WTC11 (cell line): ENCODE measurements around the gene FCER1A. TPM values are rescaled to one million over a fixed set of nuclear protein-coding genes. Genes with fewer than 3 reads are reported as not detected.

Experiments
- ATAC-seq: fragments of 200-7000 bp; cut with Tn5 transposase; 2 replicates; pipeline ENCODE4 v1.10.0; 2021; ENCODE audit warnings: mild to moderate bottlenecking, moderate library complexity
- CTCF ChIA-PET: fragments of 300-600 bp; sonication (Branson Sonifier 250); formaldehyde crosslinking; loops from one replicate; lab custom pipeline; 2021; ENCODE audit warnings: antibody characterized with exemption; lab: Charles Lee
- POLR2A ChIA-PET: fragments of 350-600 bp; sonication (Branson Sonifier 250); formaldehyde crosslinking; loops from one replicate; lab custom pipeline; 2021; ENCODE audit warnings: antibody characterized with exemption; lab: Charles Lee
- DNase-seq: peaks from one replicate; pipeline ENCODE4 v3.0.0; 2021; ENCODE audit warnings: low spot score
- H3K27ac Mint-ChIP-seq: 2 replicates; pipeline ENCODE4 v1.8.0; 2021; ENCODE audit warnings: mixed read lengths
- H3K27me3 Mint-ChIP-seq: 2 replicates; pipeline ENCODE4 v1.8.0; 2021; ENCODE audit warnings: low read depth, mild to moderate bottlenecking, moderate library complexity, mixed read lengths
- H3K36me3 Mint-ChIP-seq: 2 replicates; pipeline ENCODE4 v1.8.0; 2021; ENCODE audit warnings: mixed read lengths
- H3K4me1 Mint-ChIP-seq: 2 replicates; pipeline ENCODE4 v1.8.0; 2022; ENCODE audit warnings: mixed read lengths
- H3K4me3 Mint-ChIP-seq: 2 replicates; pipeline ENCODE4 v1.8.0; 2021; ENCODE audit warnings: mild to moderate bottlenecking, moderate library complexity, mixed read lengths
- H3K9me3 Mint-ChIP-seq: 2 replicates; pipeline ENCODE4 v1.8.0; 2021; ENCODE audit warnings: mixed read lengths
- CREB1 ChIP-seq: sonication (generic); formaldehyde crosslinking; IDR thresholded peaks from 2 replicates; pipeline ENCODE4 v1.8.0; 2023; ENCODE audit warnings: mild to moderate bottlenecking, missing genetic modification reagents
- ESRRA ChIP-seq: sonication (generic); formaldehyde crosslinking; IDR thresholded peaks from 2 replicates; pipeline ENCODE4 v1.8.1; 2022; ENCODE audit warnings: mild to moderate bottlenecking, missing genetic modification reagents, borderline replicate concordance
- FOXJ3 ChIP-seq: sonication (generic); formaldehyde crosslinking; IDR thresholded peaks from 2 replicates; pipeline ENCODE4 v1.9.0; 2021; ENCODE audit warnings: missing genetic modification reagents, mild to moderate bottlenecking, borderline replicate concordance
- FOXP1 ChIP-seq: sonication (generic); formaldehyde crosslinking; IDR thresholded peaks from 2 replicates; pipeline ENCODE4 v1.8.0; 2022; ENCODE audit warnings: missing genetic modification reagents, mild to moderate bottlenecking, moderate library complexity, borderline replicate concordance
- HMGA2 ChIP-seq: fragments of 250-450 bp; sonication (Bioruptor Pico); IDR thresholded peaks from 2 replicates; pipeline ENCODE4 v1.4.0; 2021; ENCODE audit warnings: mild to moderate bottlenecking, moderate library complexity
- IRF2 ChIP-seq: sonication (generic); formaldehyde crosslinking; IDR thresholded peaks from 2 replicates; pipeline ENCODE4 v1.8.0; 2022; ENCODE audit warnings: low read depth, missing genetic modification reagents, borderline replicate concordance
- NFYB ChIP-seq: sonication (generic); formaldehyde crosslinking; conservative IDR thresholded peaks from 2 replicates; pipeline ENCODE4 v1.8.0; 2022; ENCODE audit warnings: low read depth, missing genetic modification reagents
- ZNF263 ChIP-seq: sonication (generic); formaldehyde crosslinking; IDR thresholded peaks from 2 replicates; pipeline ENCODE4 v1.8.1; 2022; ENCODE audit warnings: low read depth, mild to moderate bottlenecking, moderate library complexity, missing genetic modification reagents
- ZNF423 ChIP-seq: fragments of 250-450 bp; sonication (Bioruptor Pico); IDR thresholded peaks from 2 replicates; pipeline ENCODE4 v2.1.2; 2022; ENCODE audit warnings: mild to moderate bottlenecking, moderate library complexity
- total RNA-seq: library from RNA; stranded (reverse); gene quantifications from 3 replicates; pipeline ENCODE4 v1.2.3, GENCODE V29; 2021
- TF ChIP-seq, protein P1 (sequence below): sonication (generic); formaldehyde crosslinking; IDR thresholded peaks from 2 replicates; pipeline ENCODE4 v1.8.1; 2023; ENCODE audit warnings: mild to moderate bottlenecking, moderate library complexity, missing genetic modification reagents
- TF ChIP-seq, protein P2 (sequence below): sonication (generic); formaldehyde crosslinking; IDR thresholded peaks from 2 replicates; pipeline ENCODE4 v1.8.1; 2022; ENCODE audit warnings: missing genetic modification reagents, borderline replicate concordance
- TF ChIP-seq, protein P3 (sequence below): sonication (generic); formaldehyde crosslinking; IDR thresholded peaks from 2 replicates; pipeline ENCODE4 v1.8.1; 2022; ENCODE audit warnings: mild to moderate bottlenecking, missing genetic modification reagents, moderate library complexity, borderline replicate concordance
- TF ChIP-seq, protein P4 (sequence below): fragments of 200-600 bp; IDR thresholded peaks from 2 replicates; pipeline ENCODE4 v1.8.0; 2022; ENCODE audit warnings: antibody characterized with exemption
- TF ChIP-seq, protein P5 (sequence below): sonication (generic); formaldehyde crosslinking; IDR thresholded peaks from 2 replicates; pipeline ENCODE4 v1.8.1; 2022; ENCODE audit warnings: mild to moderate bottlenecking, moderate library complexity, missing genetic modification reagents
- TF ChIP-seq, protein P6 (sequence below): sonication (generic); formaldehyde crosslinking; IDR thresholded peaks from 2 replicates; pipeline ENCODE4 v1.8.0; 2023; ENCODE audit warnings: missing genetic modification reagents
- TF ChIP-seq, protein P7 (sequence below): sonication (generic); formaldehyde crosslinking; IDR thresholded peaks from 2 replicates; pipeline ENCODE4 v1.8.0; 2022; ENCODE audit warnings: missing genetic modification reagents

Gene FCER1A
- total RNA-seq, 1 experiment from 2014 or later, result not detected

DNA sequence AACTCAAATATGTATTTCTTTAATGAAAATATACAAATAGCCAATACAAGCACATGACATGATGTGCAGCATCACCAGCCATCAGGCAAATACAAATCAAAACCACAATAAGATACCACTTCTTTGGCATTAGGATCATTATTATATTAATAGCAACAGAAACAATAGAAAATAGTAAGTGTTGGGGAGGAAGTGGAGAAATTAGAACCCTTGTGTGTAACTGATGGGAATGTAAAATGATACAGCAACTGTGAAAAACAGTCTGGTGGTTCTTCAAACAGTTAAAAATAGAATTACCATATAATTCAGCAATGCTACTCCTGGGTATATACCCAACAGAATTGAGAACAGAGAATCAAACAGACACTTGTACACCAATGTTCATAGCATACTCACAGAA, 40.8 kb upstream of the FCER1A start:
- ATAC-seq (no peak), DNase-seq (no peak)
- H3K36me3 Mint-ChIP-seq, result no peaks in the 10 kb centered on the region
- no peak overlapping the region for H3K27ac Mint-ChIP-seq
- no peaks in the 10 kb centered on the region for H3K4me1 Mint-ChIP-seq
- H3K9me3 Mint-ChIP-seq, result peaks cover 15% of the 10 kb centered on the region
- H3K4me3 Mint-ChIP-seq, result no peak overlapping the region
- ChIA-PET CTCF (no interaction called here), POLR2A (no interaction called here)
- H3K27me3 Mint-ChIP-seq, result no peaks in the 10 kb centered on the region
- TF ChIP-seq, protein P1, sequence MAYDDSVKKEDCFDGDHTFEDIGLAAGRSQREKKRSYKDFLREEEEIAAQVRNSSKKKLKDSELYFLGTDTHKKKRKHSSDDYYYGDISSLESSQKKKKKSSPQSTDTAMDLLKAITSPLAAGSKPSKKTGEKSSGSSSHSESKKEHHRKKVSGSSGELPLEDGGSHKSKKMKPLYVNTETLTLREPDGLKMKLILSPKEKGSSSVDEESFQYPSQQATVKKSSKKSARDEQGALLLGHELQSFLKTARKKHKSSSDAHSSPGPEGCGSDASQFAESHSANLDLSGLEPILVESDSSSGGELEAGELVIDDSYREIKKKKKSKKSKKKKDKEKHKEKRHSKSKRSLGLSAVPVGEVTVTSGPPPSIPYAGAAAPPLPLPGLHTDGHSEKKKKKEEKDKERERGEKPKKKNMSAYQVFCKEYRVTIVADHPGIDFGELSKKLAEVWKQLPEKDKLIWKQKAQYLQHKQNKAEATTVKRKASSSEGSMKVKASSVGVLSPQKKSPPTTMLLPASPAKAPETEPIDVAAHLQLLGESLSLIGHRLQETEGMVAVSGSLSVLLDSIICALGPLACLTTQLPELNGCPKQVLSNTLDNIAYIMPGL (CRISPR knock-in tag), result no peak
- TF ChIP-seq, protein P2, sequence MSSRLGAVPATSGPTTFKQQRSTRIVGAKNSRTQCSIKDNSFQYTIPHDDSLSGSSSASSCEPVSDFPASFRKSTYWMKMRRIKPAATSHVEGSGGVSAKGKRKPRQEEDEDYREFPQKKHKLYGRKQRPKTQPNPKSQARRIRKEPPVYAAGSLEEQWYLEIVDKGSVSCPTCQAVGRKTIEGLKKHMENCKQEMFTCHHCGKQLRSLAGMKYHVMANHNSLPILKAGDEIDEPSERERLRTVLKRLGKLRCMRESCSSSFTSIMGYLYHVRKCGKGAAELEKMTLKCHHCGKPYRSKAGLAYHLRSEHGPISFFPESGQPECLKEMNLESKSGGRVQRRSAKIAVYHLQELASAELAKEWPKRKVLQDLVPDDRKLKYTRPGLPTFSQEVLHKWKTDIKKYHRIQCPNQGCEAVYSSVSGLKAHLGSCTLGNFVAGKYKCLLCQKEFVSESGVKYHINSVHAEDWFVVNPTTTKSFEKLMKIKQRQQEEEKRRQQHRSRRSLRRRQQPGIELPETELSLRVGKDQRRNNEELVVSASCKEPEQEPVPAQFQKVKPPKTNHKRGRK (CRISPR knock-in tag), result no peak
- TF ChIP-seq FOXP1 (CRISPR knock-in tag) (no peak), FOXJ3 (CRISPR knock-in tag) (no peak)

DNA sequence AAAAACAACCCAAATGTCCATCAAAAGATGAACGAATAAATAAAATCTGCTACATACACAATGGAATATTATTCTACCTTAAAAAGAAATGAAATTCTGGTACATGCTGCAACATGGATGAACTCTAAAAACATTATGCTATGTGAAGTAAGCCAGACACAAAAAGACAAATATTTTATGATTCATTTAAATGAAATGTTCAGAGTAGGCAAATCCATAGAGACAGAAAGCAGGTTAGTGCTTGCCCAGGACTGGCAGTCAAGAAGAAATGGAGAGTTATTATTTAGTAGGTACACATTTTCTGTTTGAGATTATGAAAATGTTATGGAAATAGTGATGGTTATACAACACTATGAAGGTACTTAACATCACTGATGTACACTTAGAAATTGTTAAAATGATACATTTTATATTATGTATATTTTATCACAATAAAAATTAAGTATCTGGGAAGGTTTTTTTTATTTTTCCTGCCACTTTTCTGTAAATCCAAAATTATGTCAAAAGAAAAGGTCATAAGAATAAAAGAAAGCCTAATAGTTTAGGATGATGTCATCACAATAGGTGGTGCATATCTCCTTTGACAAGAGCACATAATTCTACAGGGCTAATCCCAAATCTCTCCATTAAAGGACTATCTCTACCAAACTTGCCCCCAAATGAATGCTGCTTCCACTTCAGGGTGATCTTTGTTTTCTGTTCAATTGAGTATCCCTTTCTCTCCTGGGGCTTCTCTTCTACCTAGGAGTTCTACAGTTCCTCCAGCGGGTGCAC, 40.2 kb upstream of the FCER1A start:
- no peaks in the 10 kb centered on the region for H3K4me1 Mint-ChIP-seq
- no peak overlapping the region for H3K27ac Mint-ChIP-seq
- ATAC-seq (no peak), DNase-seq (no peak)
- POLR2A ChIA-PET, result no interaction called here
- H3K4me3 Mint-ChIP-seq, result no peak overlapping the region
- H3K36me3 Mint-ChIP-seq, result no peaks in the 10 kb centered on the region
- H3K9me3 Mint-ChIP-seq, result peaks cover 11% of the 10 kb centered on the region
- H3K27me3 Mint-ChIP-seq, result no peaks in the 10 kb centered on the region
- CTCF ChIA-PET, result no interaction called here
- TF ChIP-seq ESRRA (CRISPR knock-in tag) (no peak), CREB1 (CRISPR knock-in tag) (no peak), ZNF263 (no peak), HMGA2 (no peak), FOXJ3 (CRISPR knock-in tag) (no peak), ZNF423 (CRISPR knock-in tag) (no peak), NFYB (no peak)
- TF ChIP-seq, protein P3, sequence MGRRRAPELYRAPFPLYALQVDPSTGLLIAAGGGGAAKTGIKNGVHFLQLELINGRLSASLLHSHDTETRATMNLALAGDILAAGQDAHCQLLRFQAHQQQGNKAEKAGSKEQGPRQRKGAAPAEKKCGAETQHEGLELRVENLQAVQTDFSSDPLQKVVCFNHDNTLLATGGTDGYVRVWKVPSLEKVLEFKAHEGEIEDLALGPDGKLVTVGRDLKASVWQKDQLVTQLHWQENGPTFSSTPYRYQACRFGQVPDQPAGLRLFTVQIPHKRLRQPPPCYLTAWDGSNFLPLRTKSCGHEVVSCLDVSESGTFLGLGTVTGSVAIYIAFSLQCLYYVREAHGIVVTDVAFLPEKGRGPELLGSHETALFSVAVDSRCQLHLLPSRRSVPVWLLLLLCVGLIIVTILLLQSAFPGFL (CRISPR knock-in tag), result no peak
- TF ChIP-seq, protein P4, sequence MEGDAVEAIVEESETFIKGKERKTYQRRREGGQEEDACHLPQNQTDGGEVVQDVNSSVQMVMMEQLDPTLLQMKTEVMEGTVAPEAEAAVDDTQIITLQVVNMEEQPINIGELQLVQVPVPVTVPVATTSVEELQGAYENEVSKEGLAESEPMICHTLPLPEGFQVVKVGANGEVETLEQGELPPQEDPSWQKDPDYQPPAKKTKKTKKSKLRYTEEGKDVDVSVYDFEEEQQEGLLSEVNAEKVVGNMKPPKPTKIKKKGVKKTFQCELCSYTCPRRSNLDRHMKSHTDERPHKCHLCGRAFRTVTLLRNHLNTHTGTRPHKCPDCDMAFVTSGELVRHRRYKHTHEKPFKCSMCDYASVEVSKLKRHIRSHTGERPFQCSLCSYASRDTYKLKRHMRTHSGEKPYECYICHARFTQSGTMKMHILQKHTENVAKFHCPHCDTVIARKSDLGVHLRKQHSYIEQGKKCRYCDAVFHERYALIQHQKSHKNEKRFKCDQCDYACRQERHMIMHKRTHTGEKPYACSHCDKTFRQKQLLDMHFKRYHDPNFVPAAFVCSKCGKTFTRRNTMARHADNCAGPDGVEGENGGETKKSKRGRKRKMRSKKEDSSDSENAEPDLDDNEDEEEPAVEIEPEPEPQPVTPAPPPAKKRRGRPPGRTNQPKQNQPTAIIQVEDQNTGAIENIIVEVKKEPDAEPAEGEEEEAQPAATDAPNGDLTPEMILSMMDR, result no peak
- TF ChIP-seq, protein P5, sequence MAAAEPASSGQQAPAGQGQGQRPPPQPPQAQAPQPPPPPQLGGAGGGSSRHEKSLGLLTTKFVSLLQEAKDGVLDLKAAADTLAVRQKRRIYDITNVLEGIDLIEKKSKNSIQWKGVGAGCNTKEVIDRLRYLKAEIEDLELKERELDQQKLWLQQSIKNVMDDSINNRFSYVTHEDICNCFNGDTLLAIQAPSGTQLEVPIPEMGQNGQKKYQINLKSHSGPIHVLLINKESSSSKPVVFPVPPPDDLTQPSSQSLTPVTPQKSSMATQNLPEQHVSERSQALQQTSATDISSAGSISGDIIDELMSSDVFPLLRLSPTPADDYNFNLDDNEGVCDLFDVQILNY (CRISPR knock-in tag), result no peak

DNA sequence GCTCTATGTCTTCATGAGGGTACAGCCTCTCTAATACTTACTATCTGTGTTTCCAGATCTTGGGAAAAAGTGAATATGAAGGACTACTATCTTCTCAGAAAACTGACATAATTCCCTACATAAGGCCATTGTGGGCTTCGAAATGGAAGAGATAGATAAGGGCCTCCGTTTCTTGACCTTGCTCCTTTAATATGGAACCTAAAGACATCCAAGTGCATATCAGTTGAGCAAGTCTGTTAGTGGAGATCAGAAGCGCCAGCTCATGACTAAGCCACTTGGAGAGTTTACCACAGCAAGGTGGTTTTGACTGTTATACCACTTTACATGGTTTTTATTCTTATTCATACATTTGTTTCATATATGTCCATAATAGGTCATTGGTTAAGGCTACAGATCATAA, 35.3 kb upstream of the FCER1A start:
- ATAC-seq (no peak), DNase-seq (no peak)
- H3K9me3 Mint-ChIP-seq, result peaks cover 7% of the 10 kb centered on the region; the same call in 1 of the 2 replicates
- H3K4me1 Mint-ChIP-seq, result no peaks in the 10 kb centered on the region
- POLR2A ChIA-PET, result no interaction called here
- no peaks in the 10 kb centered on the region for H3K36me3 Mint-ChIP-seq
- CTCF ChIA-PET, result no interaction called here
- H3K4me3 Mint-ChIP-seq, result no peak overlapping the region
- no peak overlapping the region for H3K27ac Mint-ChIP-seq
- H3K27me3 Mint-ChIP-seq, result no peaks in the 10 kb centered on the region
- no peak for TF ChIP-seq HMGA2
- no peak for TF ChIP-seq IRF2 (CRISPR knock-in tag)
- TF ChIP-seq, protein P6, sequence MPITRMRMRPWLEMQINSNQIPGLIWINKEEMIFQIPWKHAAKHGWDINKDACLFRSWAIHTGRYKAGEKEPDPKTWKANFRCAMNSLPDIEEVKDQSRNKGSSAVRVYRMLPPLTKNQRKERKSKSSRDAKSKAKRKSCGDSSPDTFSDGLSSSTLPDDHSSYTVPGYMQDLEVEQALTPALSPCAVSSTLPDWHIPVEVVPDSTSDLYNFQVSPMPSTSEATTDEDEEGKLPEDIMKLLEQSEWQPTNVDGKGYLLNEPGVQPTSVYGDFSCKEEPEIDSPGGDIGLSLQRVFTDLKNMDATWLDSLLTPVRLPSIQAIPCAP, result no peak
- TF ChIP-seq, protein P7, sequence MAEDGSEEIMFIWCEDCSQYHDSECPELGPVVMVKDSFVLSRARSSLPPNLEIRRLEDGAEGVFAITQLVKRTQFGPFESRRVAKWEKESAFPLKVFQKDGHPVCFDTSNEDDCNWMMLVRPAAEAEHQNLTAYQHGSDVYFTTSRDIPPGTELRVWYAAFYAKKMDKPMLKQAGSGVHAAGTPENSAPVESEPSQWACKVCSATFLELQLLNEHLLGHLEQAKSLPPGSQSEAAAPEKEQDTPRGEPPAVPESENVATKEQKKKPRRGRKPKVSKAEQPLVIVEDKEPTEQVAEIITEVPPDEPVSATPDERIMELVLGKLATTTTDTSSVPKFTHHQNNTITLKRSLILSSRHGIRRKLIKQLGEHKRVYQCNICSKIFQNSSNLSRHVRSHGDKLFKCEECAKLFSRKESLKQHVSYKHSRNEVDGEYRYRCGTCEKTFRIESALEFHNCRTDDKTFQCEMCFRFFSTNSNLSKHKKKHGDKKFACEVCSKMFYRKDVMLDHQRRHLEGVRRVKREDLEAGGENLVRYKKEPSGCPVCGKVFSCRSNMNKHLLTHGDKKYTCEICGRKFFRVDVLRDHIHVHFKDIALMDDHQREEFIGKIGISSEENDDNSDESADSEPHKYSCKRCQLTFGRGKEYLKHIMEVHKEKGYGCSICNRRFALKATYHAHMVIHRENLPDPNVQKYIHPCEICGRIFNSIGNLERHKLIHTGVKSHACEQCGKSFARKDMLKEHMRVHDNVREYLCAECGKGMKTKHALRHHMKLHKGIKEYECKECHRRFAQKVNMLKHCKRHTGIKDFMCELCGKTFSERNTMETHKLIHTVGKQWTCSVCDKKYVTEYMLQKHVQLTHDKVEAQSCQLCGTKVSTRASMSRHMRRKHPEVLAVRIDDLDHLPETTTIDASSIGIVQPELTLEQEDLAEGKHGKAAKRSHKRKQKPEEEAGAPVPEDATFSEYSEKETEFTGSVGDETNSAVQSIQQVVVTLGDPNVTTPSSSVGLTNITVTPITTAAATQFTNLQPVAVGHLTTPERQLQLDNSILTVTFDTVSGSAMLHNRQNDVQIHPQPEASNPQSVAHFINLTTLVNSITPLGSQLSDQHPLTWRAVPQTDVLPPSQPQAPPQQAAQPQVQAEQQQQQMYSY, result no peak
